PC-3 (cell line): ENCODE results near the gene LNX1. TPM values are rescaled to one million over a fixed set of nuclear protein-coding genes. Genes with fewer than 3 reads are reported as not detected.
"Not testable (repeated sequence)": the region's sequence is repeated elsewhere in the genome, so short reads cannot be mapped to it uniquely, and the experiment has no call there.

Experiments
- ATAC-seq: fragments of 200-7000 bp; cut with Tn5 transposase; 2 replicates; pipeline ENCODE4 v1.9.1; 2020; ENCODE audit warnings: mild to moderate bottlenecking, moderate library complexity
- BruUV-seq: library from RNA; stranded (reverse); fragments of 400-500 nt; replicated peaks from 2 replicates; lab custom pipeline; 2021; lab: Mats Ljungman, UMichigan
- CTCF ChIA-PET: fragments of 300-600 bp; sonication (Branson Sonifier 250); formaldehyde crosslinking; loops from one replicate; lab custom pipeline; 2022; ENCODE audit warnings: antibody characterized with exemption; lab: Charles Lee
- POLR2A ChIA-PET: fragments of 300-600 bp; sonication (Branson Sonifier 250); formaldehyde crosslinking; loops from one replicate; lab custom pipeline; 2022; ENCODE audit warnings: antibody characterized with exemption; ENCODE audit not compliant: unreplicated experiment; lab: Charles Lee
- DNase-seq: peaks from one replicate; pipeline ENCODE4 v3.0.0-alpha.2; 2015
- H2AFZ ChIP-seq: fragments of 300-600 bp; sonication (generic); 2 replicates; pipeline ENCODE4 v1.6.0; 2016; ENCODE audit warnings: antibody characterized with exemption, low read length
- H3F3A ChIP-seq: fragments of 300-600 bp; sonication (generic); one replicate; pipeline ENCODE4 v1.6.0; 2017; ENCODE audit warnings: antibody characterized with exemption, low read length, control low read depth, mild to moderate bottlenecking; ENCODE audit not compliant: unreplicated experiment
- H3K27ac ChIP-seq: fragments of 300-600 bp; sonication (generic); 2 replicates; pipeline ENCODE4 v1.5.1; 2016; ENCODE audit warnings: mild to moderate bottlenecking, low read length
- H3K27me3 ChIP-seq: fragments of 300-600 bp; sonication (generic); 2 replicates; pipeline ENCODE4 v1.6.1; 2016; ENCODE audit warnings: low read length, mixed read lengths
- H3K36me3 ChIP-seq: fragments of 300-600 bp; sonication (generic); 2 replicates; pipeline ENCODE4 v1.6.1; 2016; ENCODE audit warnings: low read depth, mixed run types, low read length, mixed read lengths
- H3K4me1 ChIP-seq: fragments of 300-600 bp; sonication (generic); 2 replicates; pipeline ENCODE4 v1.5.1; 2016; ENCODE audit warnings: low read length; ENCODE audit not compliant: insufficient read depth
- H3K4me2 ChIP-seq: fragments of 300-600 bp; sonication (generic); 2 replicates; pipeline ENCODE4 v1.6.0; 2016; ENCODE audit warnings: low read length
- H3K4me3 ChIP-seq: fragments of 300-600 bp; sonication (generic); 2 replicates; pipeline ENCODE4 v1.5.1; 2016; ENCODE audit warnings: mild to moderate bottlenecking, low read length, mixed read lengths
- H3K79me2 ChIP-seq: fragments of 300-600 bp; sonication (generic); 2 replicates; pipeline ENCODE4 v1.6.1; 2017; ENCODE audit warnings: low read length, mixed read lengths
- H3K9ac ChIP-seq: fragments of 300-600 bp; sonication (generic); 2 replicates; pipeline ENCODE4 v1.6.0; 2016; ENCODE audit warnings: mild to moderate bottlenecking, low read length
- H3K9me2 ChIP-seq: fragments of 300-600 bp; sonication (generic); replicated peaks from 2 replicates; pipeline ENCODE4 v1.6.1; 2016; ENCODE audit warnings: mixed run types, low read length, mixed read lengths
- H3K9me3 ChIP-seq: fragments of 300-600 bp; sonication (generic); 2 replicates; pipeline ENCODE4 v1.6.1; 2016; ENCODE audit warnings: low read length, mixed read lengths
- H4K20me1 ChIP-seq: fragments of 300-600 bp; sonication (generic); 2 replicates; pipeline ENCODE4 v1.6.1; 2016; ENCODE audit warnings: low read length, mixed read lengths
- CTCF ChIP-seq: fragments of 300-600 bp; sonication (generic); conservative IDR thresholded peaks from 2 replicates; pipeline ENCODE4 v1.5.1; 2017; ENCODE audit warnings: antibody characterized with exemption, low read depth, mild to moderate bottlenecking, low read length
- EZH2 ChIP-seq: fragments of 300-600 bp; sonication (generic); IDR thresholded peaks from one replicate; pipeline ENCODE4 v1.6.1; 2017; ENCODE audit warnings: antibody characterized with exemption, mild to moderate bottlenecking, low read length; ENCODE audit not compliant: unreplicated experiment
- EZH2phosphoT487 ChIP-seq: fragments of 300-600 bp; sonication (generic); IDR thresholded peaks from 2 replicates; pipeline ENCODE4 v1.6.1; 2018; ENCODE audit warnings: mild to moderate bottlenecking, antibody characterized with exemption, low read length, borderline replicate concordance
- intact Hi-C: fragments of 100-400 bp; cut with micrococcal nuclease; formaldehyde crosslinking; loops from 2 replicates; pipeline ENCODE4 v1.9.0; 2023
- total RNA-seq: library from RNA; depleted of rRNA; stranded (reverse); fragments of >200 nt; gene quantifications from 2 replicates; pipeline ENCODE4 v1.2.3, GENCODE V29; 2014; rRNA removed

Gene LNX1
- total RNA-seq, 1 experiment from 2014 or later, result 2.8 TPM

- Histone ChIP-seq H4K20me1 (no peaks in the 10 kb centered on the region), H3K9me2 (no peaks in the 10 kb centered on the region), H3K9me3 (no peaks in the 10 kb centered on the region), H3K27ac (no peak overlapping the region), H3K9ac (no peak overlapping the region), H3K27me3 (no peaks in the 10 kb centered on the region), H3K79me2 (no peaks in the 10 kb centered on the region), H3K4me2 (no peak overlapping the region), H3K4me1 (no peaks in the 10 kb centered on the region), H2AFZ (no peak overlapping the region), H3F3A (no peaks in the 10 kb centered on the region), H3K4me3 (no peak overlapping the region), H3K36me3 (peaks cover 14% of the 10 kb centered on the region; the same call in 1 of the 2 replicates)
- ChIA-PET POLR2A (no interaction called here), CTCF (no interaction called here)
- intact Hi-C loops, result no loop called here
- no TSS peak for BruUV-seq
- DNase-seq, result no peak
- TF ChIP-seq CTCF, result no peak
- no peak for TF ChIP-seq EZH2phosphoT487
- no peak for TF ChIP-seq EZH2
- no peak for ATAC-seq
These were observed 172.1 kb downstream of the LNX1 start for GRCh38 chr4:53419208-53419607.

GRCh38 chr4:53409479-53409878, 181.8 kb downstream of the LNX1 start:
- POLR2A ChIA-PET, H3K9ac ChIP-seq, intact Hi-C loops, H3K9me3 ChIP-seq, H3K4me2 ChIP-seq, H3K4me1 ChIP-seq, DNase-seq, BruUV-seq, H3K4me3 ChIP-seq, H3K36me3 ChIP-seq, H3K9me2 ChIP-seq, H3K27me3 ChIP-seq, H2AFZ ChIP-seq, ATAC-seq, H3K27ac ChIP-seq, CTCF ChIA-PET, H3F3A ChIP-seq: not testable (repeated sequence)
- peaks cover 41% of the 10 kb centered on the region for H3K79me2 ChIP-seq
- peaks cover 17% of the 10 kb centered on the region; the same call in 1 of the 2 replicates for H4K20me1 ChIP-seq

Other genes starting within 250 kb of the LNX1 start
- 36.6 and 40.7 TPM in 2 replicates for gene SCFD2, start 225.4 kb downstream of the LNX1 start, total RNA-seq
- gene FIP1L1, start 213.8 kb downstream of the LNX1 start, total RNA-seq, result 76.1 and 102 TPM in 2 replicates